Mammary epithelial cell (primary cell): ENCODE results near the gene SEC11A.
A peak's percentile ranks its signal among the peaks of the same experiment; 100 is the strongest.

Experiments used
- EZH2 ChIP-seq: IDR thresholded peaks from 2 replicates; pipeline ENCODE4 v1.6.1; 2012; ENCODE audit warnings: low read length, inconsistent platforms, borderline replicate concordance
- TF ChIP-seq, protein P1 (sequence below), 2 donors: IDR thresholded peaks in 1 of 2; conservative IDR thresholded peaks in 1 of 2; 2 replicates each; pipeline ENCODE4 v1.5.1; 2011 to 2012; ENCODE audit warnings: inconsistent platforms in 2 of 2, low read length in 2 of 2, mild to moderate bottlenecking in 2 of 2, control low read depth in 1 of 2, low read depth in 1 of 2; ENCODE audit not compliant: insufficient read depth in 1 of 2; ENCODE audit errors: extremely low read depth in 1 of 2

DNA sequence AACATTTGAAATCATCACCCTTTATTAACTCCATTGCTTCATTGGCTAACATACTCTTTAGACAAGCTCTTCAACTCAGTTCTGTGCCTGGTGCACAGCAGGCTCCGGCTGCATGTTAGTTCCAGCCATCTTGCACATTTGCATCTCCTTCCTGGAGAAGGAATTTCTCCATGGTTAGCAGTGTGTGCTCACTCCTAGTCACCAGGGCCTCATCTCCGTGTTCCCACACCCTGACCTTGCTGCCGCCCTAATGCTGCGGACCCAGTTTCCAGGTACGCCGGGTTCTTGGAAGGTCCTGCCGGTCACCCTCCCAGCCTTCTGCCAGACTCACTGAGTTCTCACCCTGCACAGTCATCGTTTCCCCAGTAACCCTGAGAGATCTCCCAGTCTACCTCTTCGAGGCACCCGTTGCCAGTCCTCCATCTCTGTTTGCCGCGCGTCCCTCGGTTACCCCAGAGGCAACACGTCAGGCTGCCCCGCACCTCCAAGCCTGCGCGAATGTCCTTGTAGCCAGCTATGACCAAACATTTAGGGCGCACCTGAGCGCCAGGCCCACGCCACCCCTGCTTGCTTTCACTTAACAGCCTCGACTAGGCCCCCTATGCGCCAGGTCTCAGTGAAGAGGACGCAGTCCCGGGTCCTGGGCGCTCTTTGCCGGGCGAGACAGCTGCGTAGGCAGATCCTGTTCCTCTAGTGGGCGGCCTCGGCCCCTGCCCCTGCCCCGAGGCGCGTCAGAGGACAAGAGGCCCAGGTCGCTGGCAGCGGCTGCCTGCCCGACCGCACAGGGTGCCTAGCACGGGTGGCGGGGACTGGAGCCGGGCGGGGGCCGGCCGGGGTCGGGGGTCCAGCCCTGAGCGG, 31.7 kb upstream of the SEC11A start:
- TF ChIP-seq, protein P1, sequence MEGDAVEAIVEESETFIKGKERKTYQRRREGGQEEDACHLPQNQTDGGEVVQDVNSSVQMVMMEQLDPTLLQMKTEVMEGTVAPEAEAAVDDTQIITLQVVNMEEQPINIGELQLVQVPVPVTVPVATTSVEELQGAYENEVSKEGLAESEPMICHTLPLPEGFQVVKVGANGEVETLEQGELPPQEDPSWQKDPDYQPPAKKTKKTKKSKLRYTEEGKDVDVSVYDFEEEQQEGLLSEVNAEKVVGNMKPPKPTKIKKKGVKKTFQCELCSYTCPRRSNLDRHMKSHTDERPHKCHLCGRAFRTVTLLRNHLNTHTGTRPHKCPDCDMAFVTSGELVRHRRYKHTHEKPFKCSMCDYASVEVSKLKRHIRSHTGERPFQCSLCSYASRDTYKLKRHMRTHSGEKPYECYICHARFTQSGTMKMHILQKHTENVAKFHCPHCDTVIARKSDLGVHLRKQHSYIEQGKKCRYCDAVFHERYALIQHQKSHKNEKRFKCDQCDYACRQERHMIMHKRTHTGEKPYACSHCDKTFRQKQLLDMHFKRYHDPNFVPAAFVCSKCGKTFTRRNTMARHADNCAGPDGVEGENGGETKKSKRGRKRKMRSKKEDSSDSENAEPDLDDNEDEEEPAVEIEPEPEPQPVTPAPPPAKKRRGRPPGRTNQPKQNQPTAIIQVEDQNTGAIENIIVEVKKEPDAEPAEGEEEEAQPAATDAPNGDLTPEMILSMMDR (conservative IDR thresholded peaks at IDR 0.05 in 1 of 2, IDR thresholded peaks at IDR 0.05 in 1 of 2; ENCODE audit: extremely low read depth in 1 of 2, insufficient read depth in 1 of 2, low read depth in 1 of 2, low read length in 2 of 2), result peak in 1 of 2 donors; percentile 2
- no peak for TF ChIP-seq EZH2
